Mucosa of stomach (tissue), 1 donor: ENCODE data around the gene QSOX2.

ENCODE experiments used
- H3K27me3 ChIP-seq: one replicate; pipeline ENCODE4 v1.7.0; 2013; ENCODE audit warnings: mild to moderate bottlenecking, low read length; ENCODE audit not compliant: control insufficient read depth, insufficient read depth
- H3K36me3 ChIP-seq: one replicate; pipeline ENCODE4 v1.7.0; 2013; ENCODE audit warnings: low read length; ENCODE audit not compliant: control insufficient read depth, insufficient read depth
- H3K4me1 ChIP-seq: one replicate; pipeline ENCODE4 v1.7.0; 2013; ENCODE audit warnings: mild to moderate bottlenecking, low read length; ENCODE audit not compliant: control insufficient read depth, insufficient read depth
- H3K4me3 ChIP-seq: one replicate; pipeline ENCODE4 v1.7.0; 2013; ENCODE audit warnings: low read length
- H3K9ac ChIP-seq: one replicate; pipeline ENCODE4 v1.7.0; 2013; ENCODE audit warnings: mild to moderate bottlenecking, low read length, moderate library complexity
- H3K9me3 ChIP-seq: one replicate; pipeline ENCODE4 v1.7.0; 2013; ENCODE audit warnings: mild to moderate bottlenecking, low read length, moderate library complexity; ENCODE audit not compliant: control insufficient read depth
- donor health status: Pancreatic carcinoma.

Gene QSOX2

DNA sequence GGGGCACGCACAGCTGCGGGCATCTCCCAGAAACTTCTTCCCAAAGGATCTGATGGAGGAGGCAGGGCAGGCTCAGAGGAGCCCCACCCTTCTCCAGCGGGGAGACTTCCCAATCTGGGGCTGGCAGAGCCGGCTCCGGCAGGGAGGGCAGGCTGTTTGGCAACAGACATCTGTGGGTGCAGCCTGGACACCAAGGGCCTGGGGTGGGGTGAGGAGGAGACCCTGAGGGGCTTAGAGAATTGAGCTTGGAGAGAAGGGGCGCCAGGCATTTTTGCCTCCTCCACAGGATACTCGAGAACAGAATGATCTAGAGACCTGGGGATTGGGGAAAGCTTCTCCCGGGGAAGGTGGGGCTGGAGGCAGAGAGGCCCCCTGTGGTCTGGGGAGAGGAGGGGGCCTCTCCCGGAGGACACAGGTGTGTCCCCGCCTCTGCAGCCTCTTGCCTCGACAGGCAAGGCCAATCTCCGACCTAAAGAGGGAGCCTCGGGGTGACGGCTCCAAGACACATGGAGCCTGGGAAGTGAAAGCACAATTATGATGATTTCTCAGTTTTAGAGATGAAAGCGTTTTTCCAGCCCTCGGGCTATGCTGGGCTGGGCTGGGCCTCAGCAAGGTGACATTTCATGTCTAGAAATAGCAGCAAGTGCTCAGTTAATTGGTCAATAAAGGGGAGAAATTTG, 49.1 kb downstream of the QSOX2 start:
- Histone ChIP-seq H3K4me1 (no peaks in the 10 kb centered on the region), H3K27me3 (peaks cover 89% of the 10 kb centered on the region), H3K4me3 (no peak overlapping the region)

DNA sequence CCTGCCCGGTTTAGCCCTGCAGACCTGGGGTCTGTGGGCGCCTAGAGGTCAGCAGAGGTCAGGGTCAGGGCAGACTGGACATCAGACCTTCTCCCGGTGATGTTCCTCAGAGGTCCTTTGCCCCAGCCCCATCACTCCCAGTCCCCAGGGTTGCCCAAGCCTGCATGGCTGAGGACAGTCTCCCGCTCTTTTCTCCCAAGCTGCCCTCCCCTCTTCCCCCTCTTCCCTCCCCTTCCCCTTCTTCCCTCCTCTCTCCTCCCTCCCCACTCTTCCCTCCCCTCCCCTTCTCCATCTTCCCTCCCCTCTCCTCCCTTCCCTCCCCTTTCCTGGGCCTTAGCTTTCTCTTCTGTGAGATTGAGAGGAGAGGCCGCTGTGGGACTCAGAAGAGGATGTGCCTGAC, 51.1 kb downstream of the QSOX2 start:
- no peak overlapping the region for H3K4me3 ChIP-seq
- no peak overlapping the region for H3K9ac ChIP-seq
- H3K9me3 ChIP-seq, result no peaks in the 10 kb centered on the region
- H3K27me3 ChIP-seq, result peaks cover 88% of the 10 kb centered on the region
- H3K4me1 ChIP-seq, result no peaks in the 10 kb centered on the region
- H3K36me3 ChIP-seq, result no peaks in the 10 kb centered on the region

More for the DNA sequence above, 49.1 kb downstream of the QSOX2 start:
- Histone ChIP-seq H3K36me3 (no peaks in the 10 kb centered on the region), H3K9me3 (no peaks in the 10 kb centered on the region), H3K9ac (no peak overlapping the region)

DNA sequence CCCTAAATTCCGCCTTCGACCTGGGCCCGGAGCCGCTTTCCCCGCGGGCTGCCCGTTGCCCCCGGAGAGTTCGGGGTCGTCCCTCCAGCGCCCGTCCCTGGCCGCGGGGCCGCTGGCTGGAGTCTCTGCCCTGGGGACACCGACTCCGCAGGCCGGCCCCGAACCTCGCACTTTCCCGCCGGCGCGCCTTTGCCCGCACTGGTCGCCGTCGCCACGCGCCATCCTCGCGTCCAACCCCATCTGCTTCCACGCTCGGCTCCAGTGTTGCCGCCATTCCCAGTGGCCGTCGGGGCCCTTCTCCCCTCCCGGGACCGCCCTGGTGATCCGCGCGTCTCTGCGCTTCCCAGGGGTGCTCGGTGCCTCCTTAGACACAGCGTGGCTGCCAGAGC, 51.7 kb downstream of the QSOX2 start:
- no peak overlapping the region for H3K9ac ChIP-seq
- peaks cover 88% of the 10 kb centered on the region for H3K27me3 ChIP-seq
- no peak overlapping the region for H3K4me3 ChIP-seq
- H3K9me3 ChIP-seq, result no peaks in the 10 kb centered on the region
- H3K4me1 ChIP-seq, result no peaks in the 10 kb centered on the region
- H3K36me3 ChIP-seq, result no peaks in the 10 kb centered on the region

DNA sequence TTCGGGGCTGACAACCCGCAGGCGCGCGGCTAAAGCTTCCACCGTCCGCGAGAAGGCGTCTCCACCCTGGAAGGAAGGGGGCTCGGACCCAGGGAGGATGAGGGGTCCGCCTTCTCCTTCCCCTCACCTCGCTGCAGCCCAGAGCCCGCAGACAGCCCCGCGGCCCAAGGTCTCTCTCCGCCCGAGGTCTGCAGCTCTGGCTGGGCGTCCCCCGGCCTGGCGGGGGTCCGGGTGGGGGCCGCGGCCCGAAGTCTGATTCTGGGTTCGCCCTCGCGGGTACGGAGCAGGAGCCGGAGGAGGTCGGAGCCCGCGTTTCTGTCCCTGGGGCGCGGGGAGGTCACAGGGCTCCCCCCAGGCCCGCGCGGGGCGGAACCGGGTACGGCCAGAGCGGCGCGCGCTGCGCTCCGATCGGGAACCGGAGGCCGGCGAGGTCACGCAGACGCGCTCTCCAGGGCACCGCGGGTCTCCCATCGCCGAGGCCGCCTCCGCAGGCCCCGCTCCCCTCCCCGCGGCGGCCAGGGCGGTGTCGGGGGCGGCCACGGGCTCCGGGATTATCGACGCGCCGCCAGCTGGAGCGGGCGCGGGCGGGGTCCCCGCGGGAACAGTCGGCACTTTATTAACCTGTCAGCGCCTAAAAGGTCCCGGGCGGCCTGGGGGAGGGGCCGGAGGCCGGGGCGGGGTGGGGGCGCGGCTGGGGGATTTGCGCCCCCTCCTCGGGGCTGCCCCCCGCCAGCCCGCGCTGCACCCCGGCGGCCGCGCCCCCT, 52.3 kb downstream of the QSOX2 start:
- Histone ChIP-seq H3K36me3 (no peaks in the 10 kb centered on the region), H3K4me3 (no peak overlapping the region), H3K9ac (no peak overlapping the region), H3K27me3 (peaks cover 83% of the 10 kb centered on the region), H3K4me1 (no peaks in the 10 kb centered on the region), H3K9me3 (no peaks in the 10 kb centered on the region)

DNA sequence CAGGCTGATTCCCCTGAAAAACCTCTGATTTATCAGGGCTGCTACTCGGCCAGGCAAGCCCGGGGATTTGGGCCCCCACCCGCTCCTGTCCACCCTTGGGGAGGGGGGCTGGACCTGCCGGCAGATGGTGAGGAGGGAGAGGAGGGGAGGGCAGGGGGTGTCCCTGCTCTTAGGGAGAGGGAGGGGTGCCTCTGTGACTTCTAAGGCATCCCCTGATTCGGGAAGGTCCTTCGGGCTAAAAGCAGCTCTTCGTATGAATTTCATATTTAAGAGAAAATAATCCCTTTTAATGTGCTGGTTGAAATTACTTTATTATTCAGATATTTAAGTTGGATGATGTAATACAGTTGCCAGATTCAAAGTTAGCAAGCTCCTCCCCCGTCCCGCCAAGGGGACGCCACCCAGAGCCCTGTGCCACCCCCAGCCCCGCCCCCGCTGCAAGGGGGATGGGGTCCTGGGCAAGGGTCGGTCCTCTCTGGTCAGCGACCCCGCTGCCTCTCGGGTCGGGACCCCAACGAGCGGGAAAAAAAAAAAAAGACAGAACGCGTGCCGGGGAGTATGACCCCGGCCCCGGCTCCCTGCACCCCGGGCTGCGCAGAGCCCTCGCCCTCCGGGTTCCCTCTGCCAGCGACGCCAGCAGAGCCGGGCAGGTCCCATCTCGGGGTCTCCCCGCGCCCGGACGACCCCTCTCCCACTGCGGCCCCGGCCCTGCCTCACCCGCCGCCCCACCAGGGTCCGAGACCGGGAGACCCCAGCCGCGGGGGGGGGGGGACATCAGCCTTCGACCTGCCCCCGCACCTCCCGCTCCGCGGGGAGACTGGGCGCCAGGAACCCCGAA, 53.1 kb downstream of the QSOX2 start:
- H3K4me3 ChIP-seq, result no peak overlapping the region
- no peaks in the 10 kb centered on the region for H3K4me1 ChIP-seq
- no peaks in the 10 kb centered on the region for H3K36me3 ChIP-seq
- peaks cover 75% of the 10 kb centered on the region for H3K27me3 ChIP-seq
- H3K9ac ChIP-seq, result no peak overlapping the region
- no peaks in the 10 kb centered on the region for H3K9me3 ChIP-seq

DNA sequence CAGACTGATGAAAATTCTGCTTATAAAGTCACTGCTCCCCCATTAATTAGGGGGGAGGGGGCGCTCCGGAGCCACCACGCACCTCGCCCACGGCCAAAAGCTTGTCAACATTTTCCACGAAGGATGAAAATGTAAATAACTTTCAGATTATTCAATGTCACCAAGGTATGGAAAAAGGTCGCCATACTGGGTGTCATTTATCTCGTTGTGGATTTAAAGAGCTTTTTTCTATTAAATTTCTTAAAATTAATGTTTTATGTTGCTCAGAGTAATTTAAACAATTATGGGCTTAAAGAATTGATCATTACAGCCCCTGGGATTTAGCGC, 53.7 kb downstream of the QSOX2 start:
- no peak overlapping the region for H3K9ac ChIP-seq
- no peaks in the 10 kb centered on the region for H3K4me1 ChIP-seq
- H3K27me3 ChIP-seq, result peaks cover 69% of the 10 kb centered on the region
- H3K9me3 ChIP-seq, result no peaks in the 10 kb centered on the region
- no peaks in the 10 kb centered on the region for H3K36me3 ChIP-seq
- no peak overlapping the region for H3K4me3 ChIP-seq

DNA sequence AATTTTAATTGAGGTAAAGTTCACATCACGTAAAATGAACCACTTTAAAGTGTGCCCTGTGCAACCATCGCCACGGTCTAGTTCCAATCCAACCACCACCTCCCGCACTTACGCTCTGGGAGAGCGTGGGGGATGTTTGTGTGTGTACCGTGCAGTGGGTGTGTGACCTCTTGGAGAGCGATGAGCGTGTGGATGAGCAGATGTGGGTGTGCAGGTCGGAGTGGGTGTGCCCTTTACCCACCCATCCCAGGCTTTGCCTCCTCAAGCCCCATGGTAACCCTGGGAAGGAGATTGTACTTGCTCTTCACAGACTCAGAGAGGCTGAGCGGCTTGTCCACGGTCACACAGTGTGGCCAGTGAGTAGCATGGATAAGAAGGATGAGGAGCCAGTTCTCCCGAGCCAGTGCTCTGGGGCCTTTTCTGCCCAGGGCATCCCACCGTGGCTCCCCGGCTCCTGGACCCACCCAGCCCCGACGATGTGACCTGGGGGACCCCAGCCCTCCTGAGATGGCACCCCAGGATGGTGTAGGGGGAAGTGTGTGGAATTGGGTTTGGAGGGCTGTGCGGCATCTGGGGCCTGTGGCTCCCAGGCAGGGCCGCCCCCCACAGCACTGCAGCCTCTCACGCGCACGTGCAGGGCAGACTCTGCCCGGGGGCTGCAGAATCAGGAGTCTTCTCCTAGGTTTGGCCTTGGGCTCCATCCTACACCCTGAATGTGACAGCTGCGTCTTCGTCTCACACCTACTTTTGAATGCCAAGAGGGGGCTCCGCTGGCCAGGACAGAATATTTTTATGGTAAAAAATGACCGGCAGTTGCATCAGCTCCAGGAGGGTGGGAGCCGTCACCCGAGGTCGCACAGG, 54.3 kb downstream of the QSOX2 start:
- Histone ChIP-seq H3K4me3 (no peak overlapping the region), H3K27me3 (peaks cover 65% of the 10 kb centered on the region), H3K36me3 (no peaks in the 10 kb centered on the region), H3K9ac (no peak overlapping the region), H3K9me3 (no peaks in the 10 kb centered on the region), H3K4me1 (no peaks in the 10 kb centered on the region)

DNA sequence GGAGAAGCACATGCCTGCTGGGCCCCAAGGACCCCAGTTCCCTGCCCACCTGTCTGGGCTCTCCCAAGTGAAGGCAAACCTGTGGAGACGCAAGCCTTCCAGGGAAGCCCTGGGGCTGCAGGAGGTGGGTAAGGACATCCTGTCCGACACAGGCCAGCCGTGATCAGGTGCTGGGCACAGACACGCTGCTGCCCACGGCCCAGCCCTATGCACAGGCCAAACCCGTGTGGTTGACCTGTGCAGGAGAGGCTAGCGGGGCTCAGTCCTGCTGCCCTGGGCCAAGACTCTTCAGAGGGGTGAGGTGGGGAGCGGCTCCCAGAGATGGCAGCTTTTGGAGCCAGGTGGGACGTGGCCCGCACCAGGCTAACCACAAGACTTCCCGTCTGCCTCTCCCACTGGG, 55.0 kb downstream of the QSOX2 start:
- Histone ChIP-seq H3K4me3 (no peak overlapping the region), H3K27me3 (peaks cover 61% of the 10 kb centered on the region), H3K36me3 (no peaks in the 10 kb centered on the region)

DNA sequence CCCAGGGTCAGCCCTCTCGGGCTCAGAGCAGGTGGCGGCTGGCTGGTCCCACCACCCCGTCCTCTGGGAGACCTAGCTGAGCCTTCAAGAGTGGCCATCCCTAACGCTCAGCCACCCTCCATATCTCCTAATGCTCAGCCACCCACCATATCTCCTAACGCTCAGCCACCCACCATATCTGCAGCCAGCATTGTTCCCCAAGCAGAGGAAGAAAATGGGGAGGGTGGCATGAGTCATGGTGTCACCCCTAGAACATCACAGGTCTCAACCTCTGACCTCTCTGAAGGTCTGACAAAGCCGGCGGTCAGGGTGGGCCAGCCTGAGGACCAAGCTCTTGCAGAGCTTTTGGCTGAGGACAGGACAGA, 55.4 kb downstream of the QSOX2 start:
- Histone ChIP-seq H3K4me1 (no peaks in the 10 kb centered on the region), H3K27me3 (peaks cover 61% of the 10 kb centered on the region), H3K36me3 (no peaks in the 10 kb centered on the region), H3K4me3 (no peak overlapping the region), H3K9me3 (no peaks in the 10 kb centered on the region), H3K9ac (no peak overlapping the region)

More for the DNA sequence above, 55.0 kb downstream of the QSOX2 start:
- Histone ChIP-seq H3K9me3 (no peaks in the 10 kb centered on the region), H3K4me1 (no peaks in the 10 kb centered on the region), H3K9ac (no peak overlapping the region)

DNA sequence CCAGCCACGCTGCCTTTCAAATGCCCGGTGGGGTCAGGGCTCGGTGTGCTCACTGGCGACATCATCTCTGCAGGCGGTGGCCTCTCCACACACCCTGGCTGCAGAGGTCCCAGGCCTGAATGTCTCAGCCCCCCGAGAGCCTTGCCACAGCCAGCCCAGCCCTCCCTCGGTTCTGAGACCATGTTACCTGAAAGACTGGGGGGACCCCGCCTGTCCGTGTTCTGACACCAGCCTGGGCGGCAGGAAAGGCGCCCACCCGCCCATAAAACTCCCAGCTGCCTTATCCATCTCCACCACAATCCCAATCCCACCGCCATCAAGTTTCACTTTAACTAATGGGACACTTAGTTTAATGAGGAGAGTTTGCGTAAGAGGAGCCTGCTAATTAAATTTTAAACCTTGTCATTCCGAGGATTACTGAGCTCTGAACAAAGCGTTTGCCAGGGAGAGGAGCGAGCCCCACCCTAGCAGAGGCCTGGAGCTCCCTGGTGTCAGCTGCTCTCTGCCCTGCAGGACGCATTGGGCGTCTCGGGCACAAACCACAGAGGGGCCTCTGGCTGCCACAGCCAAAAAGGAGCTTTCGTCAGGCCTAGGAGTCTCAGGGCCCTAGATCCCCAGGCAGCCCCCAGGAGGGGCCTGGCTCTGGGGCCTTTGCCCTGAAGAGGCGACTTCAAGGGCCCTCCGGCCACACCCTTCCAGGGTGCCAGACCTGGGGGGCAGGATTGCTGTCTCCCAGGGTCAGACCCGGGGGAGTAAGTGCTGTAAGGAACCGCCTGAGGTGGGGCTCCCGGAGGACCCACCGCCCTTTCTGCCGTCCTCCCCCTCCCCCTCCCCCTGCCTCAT, 56.0 kb downstream of the QSOX2 start:
- H3K4me1 ChIP-seq, result no peaks in the 10 kb centered on the region
- no peaks in the 10 kb centered on the region for H3K9me3 ChIP-seq
- no peak overlapping the region for H3K4me3 ChIP-seq
- H3K9ac ChIP-seq, result no peak overlapping the region
- H3K27me3 ChIP-seq, result peaks cover 62% of the 10 kb centered on the region
- H3K36me3 ChIP-seq, result no peaks in the 10 kb centered on the region
